Jurkat, Clone E6-1 (cell line): ENCODE results near the gene HCFC1R1.

ENCODE experiments used
- DNase-seq: peaks from one replicate; pipeline ENCODE4 v3.0.0-alpha.2; 2011; ENCODE audit warnings: low read depth, low spot score
- H3K4me3 ChIP-seq: 2 replicates; pipeline ENCODE4 v1.5.1; 2011; ENCODE audit warnings: mild to moderate bottlenecking, low read length, control low read depth, moderate library complexity

HCFC1R1 gene

DNA sequence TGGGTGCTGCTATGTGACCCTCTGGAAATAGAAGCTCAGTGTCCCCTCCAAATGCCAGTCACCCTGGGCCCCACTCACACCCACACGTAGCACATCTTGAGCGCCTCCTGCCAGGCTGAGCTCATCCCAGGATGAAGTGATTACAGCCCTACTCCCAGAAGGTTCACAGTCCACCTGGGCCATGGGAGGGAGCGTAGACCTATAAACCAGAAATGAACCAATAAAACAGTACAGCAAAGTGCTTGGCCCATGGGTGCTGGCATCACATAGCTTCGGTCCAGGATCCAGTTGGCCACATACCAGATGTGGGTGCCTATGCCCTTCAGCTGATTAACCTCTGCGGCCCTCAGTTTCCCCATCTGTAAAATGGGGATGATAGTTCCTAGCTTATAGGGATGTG is 15.2 kb upstream of the HCFC1R1 start:
- no peak for DNase-seq
- no peak overlapping the region for H3K4me3 ChIP-seq

- H3K4me3 ChIP-seq: no peak overlapping the region
- DNase-seq: no peak
Observed at GRCh38 chr16:3038256-3038655, 14.5 kb upstream of the HCFC1R1 start.

- no peak for DNase-seq
Observed at GRCh38 chr16:3036726-3037315, 13.1 kb upstream of the HCFC1R1 start, which contains the start of gene BICDL2. TSS of gene BICDL2 (minus strand) at chr16:3036944. CDS start at chr16:3035496, 1,448 bp downstream.

GRCh38 chr16:3035972-3036725 is 12.4 kb upstream of the HCFC1R1 start:
- DNase-seq: no peak
- H3K4me3 ChIP-seq: no peak overlapping the region

More at GRCh38 chr16:3036726-3037315, 13.1 kb upstream of the HCFC1R1 start, which contains the start of gene BICDL2:
- H3K4me3 ChIP-seq: no peak within 1 kb of the TSS

- H3K4me3 ChIP-seq: no peak overlapping the region
- DNase-seq: no peak
Observed at GRCh38 chr16:3035289-3035971, 11.7 kb upstream of the HCFC1R1 start.

DNA sequence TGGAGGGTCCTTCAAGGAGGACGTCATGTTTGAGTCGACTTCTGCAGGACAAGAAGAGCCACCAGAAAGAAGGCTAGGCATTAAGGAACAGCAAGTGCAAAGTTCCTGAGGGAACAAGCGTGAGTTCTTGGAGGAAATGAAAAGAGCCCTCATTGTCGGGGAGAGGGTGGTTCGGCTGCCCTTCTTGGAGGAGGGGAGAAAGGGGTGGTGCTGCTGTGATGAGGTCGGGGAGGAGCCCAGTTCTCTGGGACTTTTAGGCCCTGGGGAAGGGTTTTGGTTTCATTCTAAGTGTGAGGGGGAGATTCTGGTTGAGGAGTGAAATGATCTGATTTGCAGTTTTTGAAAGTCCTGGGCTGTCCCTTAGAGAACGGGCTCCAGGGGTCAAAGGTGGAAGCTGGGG is 8.9 kb upstream of the HCFC1R1 start:
- H3K4me3 ChIP-seq: no peak overlapping the region
- DNase-seq: no peak

DNA sequence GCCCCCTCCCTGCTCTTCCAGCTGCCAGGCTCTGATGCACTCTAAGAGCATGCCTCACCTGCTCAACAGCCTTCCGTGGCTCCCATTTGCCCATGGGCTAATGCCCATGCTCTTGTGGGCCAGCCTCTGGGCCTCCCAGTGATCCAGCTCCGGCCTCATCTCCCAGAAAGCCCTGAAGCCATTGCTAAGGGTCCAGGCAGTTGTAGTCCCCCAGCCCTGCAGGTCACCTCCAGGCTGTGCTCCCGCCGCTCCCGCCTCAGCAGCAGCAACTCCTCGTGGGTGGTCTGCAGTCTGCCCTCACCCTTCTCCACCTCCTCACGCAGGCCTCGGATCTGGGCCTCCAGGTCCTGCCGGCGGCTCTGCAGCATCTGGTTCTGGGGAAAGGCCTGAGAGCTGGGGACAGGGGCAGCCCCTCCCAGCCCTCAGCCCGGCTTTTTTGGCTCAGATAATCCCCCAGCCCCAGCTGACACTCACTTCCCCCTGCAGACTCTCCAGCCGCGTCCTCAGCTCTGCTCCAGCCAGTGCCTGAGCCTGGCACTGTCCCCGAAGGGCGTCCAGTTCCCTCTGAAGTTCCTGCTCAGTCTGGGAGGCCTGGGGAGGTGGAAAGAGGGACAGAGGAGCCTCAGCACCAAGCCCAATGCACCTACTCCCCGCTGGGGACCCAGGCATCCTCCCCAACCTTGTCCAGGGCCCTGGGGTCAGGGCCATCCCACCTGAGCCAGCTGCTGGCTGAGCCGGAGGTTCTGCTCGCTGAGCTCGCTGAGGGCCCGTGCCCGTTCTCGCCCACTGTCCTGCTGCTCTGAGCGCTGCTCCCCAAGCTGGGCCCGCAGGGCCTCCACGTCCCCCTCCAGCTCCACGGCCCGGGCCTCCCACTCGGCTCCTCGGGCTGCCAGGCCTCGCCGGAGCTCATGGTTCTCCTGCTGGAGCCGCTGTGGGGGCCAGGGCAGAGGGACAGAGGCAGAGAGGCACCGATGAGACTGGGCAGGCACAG is 6.8 kb upstream of the HCFC1R1 start:
- no peak overlapping the region for H3K4me3 ChIP-seq
- DNase-seq: no peak

- H3K4me3 ChIP-seq: no peak overlapping the region
Observed at GRCh38 chr16:3029491-3030221, 5.9 kb upstream of the HCFC1R1 start.

DNA sequence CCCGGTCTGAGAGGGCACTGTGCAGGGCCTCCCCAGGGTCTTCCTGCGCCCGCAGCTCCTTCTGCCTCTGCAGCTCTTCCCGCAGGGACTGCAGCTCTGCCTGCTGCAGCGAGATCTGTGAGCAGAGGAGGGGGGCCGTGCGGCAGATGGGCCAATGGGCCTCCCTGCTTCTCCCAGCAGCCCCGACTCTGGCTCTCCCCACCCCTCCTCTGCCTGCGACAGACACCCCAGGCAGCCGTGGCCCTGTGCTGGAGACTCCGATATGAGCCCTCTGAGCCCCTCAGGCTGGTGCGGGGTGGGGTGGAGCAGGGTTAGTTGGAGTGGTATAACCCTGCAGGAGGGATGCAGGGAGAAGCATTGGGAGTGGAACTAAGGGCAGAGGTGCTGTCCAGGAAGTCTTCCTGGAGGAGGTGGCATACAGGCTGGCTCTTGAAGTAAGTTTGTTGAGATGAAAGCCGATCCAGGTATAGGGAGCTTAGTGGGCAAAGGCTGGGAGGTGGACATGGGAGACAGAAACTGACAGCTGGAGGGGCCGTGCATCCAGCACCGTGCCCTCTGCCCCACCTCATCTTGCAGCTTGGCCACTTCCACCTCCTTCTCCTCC is 5.1 kb upstream of the HCFC1R1 start:
- DNase-seq: no peak
- no peak overlapping the region for H3K4me3 ChIP-seq

More at GRCh38 chr16:3029491-3030221, 5.9 kb upstream of the HCFC1R1 start:
- no peak for DNase-seq

- no peak overlapping the region for H3K4me3 ChIP-seq
- DNase-seq: peak; percentile 77
Observed at GRCh38 chr16:3027983-3028715, 4.4 kb upstream of the HCFC1R1 start.

- DNase-seq: no peak
- no peak overlapping the region for H3K4me3 ChIP-seq
Observed at GRCh38 chr16:3027489-3027795, 3.7 kb upstream of the HCFC1R1 start.

DNA sequence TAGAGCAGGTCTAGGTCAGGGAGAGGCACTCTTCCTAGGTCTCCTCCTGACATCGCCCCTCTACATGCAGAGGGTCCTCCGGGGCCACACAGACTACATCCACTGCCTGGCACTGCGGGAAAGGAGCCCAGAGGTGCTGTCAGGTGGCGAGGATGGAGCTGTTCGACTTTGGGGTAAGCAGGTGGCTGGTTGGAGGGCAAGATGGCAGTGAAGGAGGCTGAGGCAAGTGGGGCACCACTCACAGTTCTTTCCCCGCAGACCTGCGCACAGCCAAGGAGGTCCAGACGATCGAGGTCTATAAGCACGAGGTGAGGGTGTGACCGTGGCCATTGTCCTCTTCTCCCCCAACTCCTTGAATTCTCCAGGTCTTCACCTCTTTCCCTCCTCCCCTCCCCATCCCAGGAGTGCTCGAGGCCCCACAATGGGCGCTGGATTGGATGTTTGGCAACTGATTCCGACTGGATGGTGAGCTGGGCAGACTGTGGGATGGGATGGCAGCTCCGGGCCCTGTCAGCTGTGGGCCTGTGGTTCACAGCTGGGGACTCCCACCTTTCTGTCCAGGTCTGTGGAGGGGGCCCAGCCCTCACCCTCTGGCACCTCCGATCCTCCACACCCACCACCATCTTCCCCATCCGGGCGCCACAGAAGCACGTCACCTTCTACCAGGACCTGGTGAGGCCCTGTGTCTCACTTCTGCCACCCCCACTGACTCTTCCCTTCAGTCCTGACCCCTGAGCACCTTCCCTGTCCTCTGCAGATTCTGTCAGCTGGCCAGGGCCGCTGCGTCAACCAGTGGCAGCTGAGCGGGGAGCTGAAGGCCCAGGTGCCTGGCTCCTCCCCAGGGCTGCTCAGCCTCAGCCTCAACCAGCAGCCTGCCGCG is 3.1 kb upstream of the HCFC1R1 start:
- DNase-seq: no peak
- H3K4me3 ChIP-seq: no peak overlapping the region

GRCh38 chr16:3026003-3026378 is 2.2 kb upstream of the HCFC1R1 start:
- no peak overlapping the region for H3K4me3 ChIP-seq
- no peak for DNase-seq

DNA sequence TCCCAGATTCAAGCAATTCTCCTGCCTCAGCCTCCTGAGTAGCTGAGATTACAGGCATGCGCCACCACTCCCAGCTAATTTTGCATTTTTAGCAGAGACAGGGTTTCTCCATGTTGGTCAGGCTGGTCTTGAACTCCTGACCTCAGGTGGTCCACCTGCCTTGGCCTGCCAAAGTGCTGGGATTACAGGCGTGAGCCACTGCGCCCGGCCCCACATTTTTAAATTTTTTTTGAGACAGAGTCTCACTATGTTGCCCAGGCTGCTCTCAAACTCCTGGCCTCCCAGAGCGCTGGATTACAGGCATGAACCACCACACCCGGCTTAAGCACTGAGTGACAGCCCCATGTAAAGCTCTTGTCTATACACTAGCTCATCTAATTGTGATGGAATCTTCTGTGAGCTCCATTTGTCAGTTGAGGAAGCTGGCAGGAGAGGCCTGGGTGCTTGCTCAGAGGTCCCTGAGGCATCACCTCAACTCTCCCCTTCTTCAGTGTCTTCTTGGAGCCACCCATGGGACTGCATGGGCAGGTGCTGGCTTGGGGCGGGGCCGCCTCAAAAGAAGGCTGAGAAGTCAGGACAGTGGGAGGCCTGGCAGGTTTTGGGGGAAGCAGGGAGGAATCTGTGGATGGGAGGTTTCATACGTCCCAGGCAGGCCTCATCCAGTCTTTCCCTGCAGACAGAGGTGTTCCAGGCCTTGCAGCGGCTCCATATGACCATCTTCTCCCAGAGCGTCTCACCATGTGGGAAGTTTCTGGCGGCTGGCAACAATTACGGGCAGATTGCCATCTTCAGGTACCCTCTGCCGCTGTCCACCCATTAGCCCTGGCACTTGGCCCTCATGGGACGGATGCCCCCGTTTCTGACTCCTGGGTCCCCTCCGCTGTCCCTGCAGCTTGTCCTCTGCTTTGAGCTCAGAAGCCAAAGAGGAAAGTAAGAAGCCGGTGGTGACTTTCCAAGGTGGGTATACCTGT is 1.6 kb upstream of the HCFC1R1 start:
- no peak for DNase-seq
- H3K4me3 ChIP-seq: no peak overlapping the region

GRCh38 chr16:3023415-3023668 is 400 bp downstream of the HCFC1R1 start:
- peak overlapping the region; percentile 72 for H3K4me3 ChIP-seq
- no peak for DNase-seq
